ENCODE measurements around the gene ABCA10. TPM values are rescaled to one million over a fixed set of nuclear protein-coding genes. Genes with fewer than 3 reads are reported as not detected.
"Not testable (repeated sequence)": the region's sequence is repeated elsewhere in the genome, so short reads cannot be mapped to it uniquely, and the experiment has no call there.

Gene ABCA10
- total RNA-seq, 4 donors from 2014 or later = 2.5 to 4.2 (median 3.4) TPM

DNA sequence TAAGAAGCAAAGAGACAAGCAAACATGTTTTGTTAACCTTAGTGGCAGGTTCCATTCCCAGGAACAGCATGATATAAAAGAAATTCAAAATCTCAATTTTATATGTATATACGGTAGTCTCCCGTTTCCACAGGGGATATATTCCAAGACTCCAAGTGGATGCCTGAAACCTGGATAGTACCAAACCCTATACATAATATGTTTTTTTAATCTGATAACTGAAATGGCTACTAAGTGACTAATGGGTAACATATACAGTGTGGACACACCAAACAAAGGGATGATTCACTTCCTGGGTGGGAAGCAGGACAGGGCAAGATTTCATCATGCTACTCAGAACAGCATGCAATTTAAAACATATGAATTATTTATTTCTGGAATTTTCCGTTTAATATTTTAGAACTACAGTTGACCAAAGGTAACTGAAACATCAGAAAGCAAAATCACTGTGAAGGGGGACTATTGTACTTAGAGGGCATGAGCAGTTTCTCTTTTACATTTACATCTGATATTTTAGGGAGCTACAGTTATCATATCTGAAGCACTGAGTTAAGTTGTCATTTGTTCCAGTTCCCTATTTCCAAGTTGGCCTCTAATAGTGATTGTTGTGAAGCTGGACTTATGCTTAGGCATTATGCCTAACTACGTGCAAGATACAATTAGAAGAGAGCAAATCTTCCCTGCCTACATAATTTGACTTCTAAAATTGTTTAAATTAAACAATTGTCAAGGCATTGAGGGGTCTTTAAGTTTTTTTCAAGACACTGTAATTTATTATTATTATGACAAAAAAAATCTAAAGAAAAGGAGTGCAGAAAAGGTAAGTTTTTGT lies 52.8 kb downstream of the ABCA10 start:
- H3K27me3 ChIP-seq = no peaks in the 10 kb centered on the region
- H3K9me3 ChIP-seq = no peaks in the 10 kb centered on the region
- DNase-seq (ENCODE audit: extremely low spot score) = no peak
- intact Hi-C loops (cut with DNase I) = no loop called here
- no peak for TF ChIP-seq POLR2A (IDR thresholded peaks at IDR 0.05; ENCODE audit: low read depth)
- no peak for TF ChIP-seq POLR2AphosphoS5 (IDR thresholded peaks at IDR 0.05)
- TF ChIP-seq EP300 (IDR thresholded peaks at IDR 0.05) = no peak
- TF ChIP-seq CTCF (IDR thresholded peaks at IDR 0.05) = no peak
- H3K4me3 ChIP-seq = no peak overlapping the region
- WGBS = 76% methylated on average over 4 of the region's 4 CpGs
- H3K4me1 ChIP-seq = no peaks in the 10 kb centered on the region
- H3K36me3 ChIP-seq = no peaks in the 10 kb centered on the region
- H3K27ac ChIP-seq (replicated peaks in 1 of 4) = no peak overlapping the region

DNA sequence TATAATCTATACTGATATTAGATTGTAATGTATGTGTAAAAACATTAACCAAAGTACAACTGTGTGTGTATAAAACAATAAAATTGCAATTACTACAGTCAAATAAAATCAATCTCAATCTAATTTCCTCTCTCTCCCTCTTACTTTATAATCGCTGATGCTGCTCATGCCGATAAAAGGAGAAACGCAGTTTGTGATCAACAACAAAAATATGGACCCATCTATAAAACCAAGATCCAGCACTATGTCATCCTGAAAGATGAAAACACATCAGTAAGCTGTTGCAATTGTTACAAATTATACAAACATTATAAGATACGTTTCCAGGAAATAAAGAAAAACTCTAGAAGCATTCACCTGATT lies 53.4 kb downstream of the ABCA10 start:
- no peaks in the 10 kb centered on the region for H3K27me3 ChIP-seq
- H3K4me3 ChIP-seq = no peak overlapping the region
- TF ChIP-seq CTCF (IDR thresholded peaks at IDR 0.05) (no peak), POLR2A (IDR thresholded peaks at IDR 0.05; ENCODE audit: low read depth) (no peak), POLR2AphosphoS5 (IDR thresholded peaks at IDR 0.05) (no peak), EP300 (IDR thresholded peaks at IDR 0.05) (no peak)
- no peak overlapping the region for H3K27ac ChIP-seq (replicated peaks in 1 of 4)
- 87% methylated on average over 4 of the region's 4 CpGs for WGBS
- no peaks in the 10 kb centered on the region for H3K4me1 ChIP-seq
- intact Hi-C loops (cut with DNase I) = no loop called here
- DNase-seq (ENCODE audit: extremely low spot score) = no peak
- no peaks in the 10 kb centered on the region for H3K9me3 ChIP-seq
- no peaks in the 10 kb centered on the region for H3K36me3 ChIP-seq

DNA sequence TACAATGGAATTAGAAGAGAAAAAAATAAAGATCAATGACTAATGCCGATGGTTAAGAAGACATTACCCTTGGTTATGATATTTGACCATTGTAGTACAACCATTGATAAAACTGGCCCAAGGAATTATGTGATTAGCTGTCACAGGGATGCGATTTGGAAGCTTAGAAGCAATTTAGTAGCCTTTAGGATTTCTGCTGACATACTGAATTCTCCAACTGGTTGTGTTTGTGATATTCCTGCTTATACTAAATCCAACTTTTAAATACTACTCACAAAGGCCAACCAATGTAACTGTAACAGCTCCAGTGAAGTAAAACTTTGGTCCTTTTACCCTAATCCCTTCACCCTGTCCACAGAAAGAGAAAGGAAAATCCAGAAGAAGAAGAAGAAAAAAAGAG lies 55.5 kb downstream of the ABCA10 start:
- no peak for TF ChIP-seq EP300 (IDR thresholded peaks at IDR 0.05)
- Histone ChIP-seq H3K27me3 (no peaks in the 10 kb centered on the region), H3K9me3 (no peaks in the 10 kb centered on the region), H3K27ac (replicated peaks in 1 of 4) (no peak overlapping the region), H3K4me1 (no peaks in the 10 kb centered on the region), H3K36me3 (peaks cover 0 to 5% (median 0%) of the 10 kb centered on the region in 4 donors), H3K4me3 (no peak overlapping the region)
- intact Hi-C loops (cut with DNase I) = no loop called here
- DNase-seq (ENCODE audit: extremely low spot score) = no peak
- WGBS = 69% methylated on average over 2 of the region's 2 CpGs

GRCh38 chr17:69170377-69170776 lies 58.2 kb downstream of the ABCA10 start:
- no peak for DNase-seq (ENCODE audit: extremely low spot score)
- no peak for TF ChIP-seq EP300 (IDR thresholded peaks at IDR 0.05)
- TF ChIP-seq CTCF (IDR thresholded peaks at IDR 0.05) = no peak
- TF ChIP-seq POLR2AphosphoS5 (IDR thresholded peaks at IDR 0.05) = no peak
- TF ChIP-seq POLR2A (IDR thresholded peaks at IDR 0.05; ENCODE audit: low read depth) = no peak
- intact Hi-C loops (cut with DNase I) = no loop called here
- Histone ChIP-seq H3K4me3 (no peak overlapping the region), H3K27ac (replicated peaks in 1 of 4) (no peak overlapping the region), H3K9me3 (no peaks in the 10 kb centered on the region), H3K27me3 (no peaks in the 10 kb centered on the region), H3K4me1 (no peaks in the 10 kb centered on the region), H3K36me3 (peaks cover 0 to 5% (median 0%) of the 10 kb centered on the region in 4 donors)

DNA sequence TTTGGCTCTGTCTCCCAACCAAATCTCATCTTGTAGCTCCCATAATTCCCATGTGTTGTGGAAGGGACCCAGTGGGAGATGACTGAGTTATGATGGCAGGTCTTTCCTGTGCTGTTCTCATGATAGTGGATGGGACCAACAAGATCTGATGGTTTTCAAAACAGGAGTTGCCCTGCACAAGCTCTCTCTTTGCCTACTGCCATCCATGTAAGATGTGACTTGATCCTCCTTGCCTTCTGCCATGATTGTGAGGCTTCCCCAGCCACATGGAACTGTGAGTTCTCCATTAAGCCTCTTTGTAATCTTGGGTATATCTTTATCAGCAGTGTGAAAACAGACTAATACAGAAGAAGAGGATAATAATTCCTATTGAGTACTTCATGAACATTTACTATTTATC lies 60.0 kb downstream of the ABCA10 start:
- H3K27ac ChIP-seq (replicated peaks in 1 of 4); H3K9me3 ChIP-seq; H3K36me3 ChIP-seq; H3K27me3 ChIP-seq; H3K4me3 ChIP-seq; DNase-seq (ENCODE audit: extremely low spot score); H3K4me1 ChIP-seq; intact Hi-C loops (cut with DNase I): not testable (repeated sequence)

DNA sequence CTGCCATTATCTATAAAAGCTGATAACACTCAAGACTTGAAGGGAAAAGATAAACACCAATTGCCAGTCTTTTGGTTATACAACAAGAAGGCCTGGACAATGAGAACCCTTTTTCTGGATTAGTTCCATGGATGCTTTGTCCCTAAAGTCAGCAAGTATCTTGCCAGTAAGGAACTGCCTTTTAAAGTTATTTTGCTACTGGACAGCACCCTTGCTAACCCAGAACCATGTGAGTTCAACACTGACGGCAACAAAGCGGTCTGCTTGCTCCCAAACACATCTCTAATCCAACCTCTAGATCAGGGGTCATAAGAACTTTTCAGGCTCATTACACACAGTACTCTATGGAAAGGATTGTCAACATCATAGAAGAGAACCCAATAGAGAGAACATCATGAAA lies 61.7 kb downstream of the ABCA10 start:
- H3K9me3 ChIP-seq = no peaks in the 10 kb centered on the region
- H3K27ac ChIP-seq (replicated peaks in 1 of 4) = no peak overlapping the region
- H3K4me3 ChIP-seq = no peak overlapping the region
- 86% methylated on average over 2 of the region's 2 CpGs for WGBS
- no peaks in the 10 kb centered on the region for H3K4me1 ChIP-seq
- peaks cover 0 to 7% (median 0%) of the 10 kb centered on the region in 4 donors for H3K36me3 ChIP-seq
- TF ChIP-seq POLR2AphosphoS5 (IDR thresholded peaks at IDR 0.05) = no peak
- no peak for DNase-seq (ENCODE audit: extremely low spot score)
- intact Hi-C loops (cut with DNase I) = no loop called here
- H3K27me3 ChIP-seq = no peaks in the 10 kb centered on the region

Measured in esophagus muscularis mucosa (tissue), 4 donors.